ENCODE results near the gene MGARP. TPM values are rescaled to one million over a fixed set of nuclear protein-coding genes. Genes with fewer than 3 reads are reported as not detected.

MGARP gene
- total and polyA plus RNA-seq, 2 donors (not counting 1 experiment from before 2014, with no cell fraction given) = 15.2 to 18.2 TPM

DNA sequence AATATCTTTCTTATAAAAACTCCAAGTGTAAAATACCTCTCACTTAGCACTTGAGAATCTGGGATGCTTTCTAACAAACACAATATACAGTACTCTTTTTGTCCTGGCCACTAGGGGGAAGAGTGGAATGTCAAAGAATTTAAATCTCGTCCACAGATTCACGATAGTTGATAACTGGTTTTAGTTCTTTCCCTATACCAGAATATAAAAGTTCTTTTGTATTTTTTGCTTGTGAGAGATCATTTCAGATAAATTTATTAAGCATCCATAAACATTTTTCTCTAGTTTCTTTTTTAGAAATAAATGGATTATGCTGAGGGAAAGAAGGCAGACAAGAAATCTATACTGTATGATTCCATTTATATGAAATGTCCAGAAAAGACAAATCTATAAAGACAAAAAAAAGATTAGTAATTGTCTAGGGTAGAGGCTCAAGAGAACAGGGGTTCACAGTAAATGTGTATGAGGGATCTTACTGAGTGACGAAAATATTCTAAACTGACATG, 50.4 kb downstream of the MGARP start:
- H3K27ac ChIP-seq (ENCODE audit: insufficient read depth, low read length) = no peak overlapping the region
- H3K4me1 ChIP-seq (ENCODE audit: control insufficient read depth, extremely low read depth, insufficient read depth, low read length) = no peaks in the 10 kb centered on the region
- H2AFZ ChIP-seq (ENCODE audit: low read length) = no peak overlapping the region
- H3K9ac ChIP-seq (ENCODE audit: insufficient read depth, low read length) = no peak overlapping the region
- H3K4me2 ChIP-seq (ENCODE audit: extremely low read depth, insufficient read depth, low read length) = no peak overlapping the region
- no peaks in the 10 kb centered on the region for H3K9me3 ChIP-seq (ENCODE audit: control insufficient read depth, insufficient read depth, low read depth, low read length)
- H3K4me3 ChIP-seq (replicated peaks in 1 of 4; ENCODE audit: control extremely low read depth in 1 of 4, insufficient read depth in 1 of 4, low read depth in 3 of 4, low read length in 4 of 4) = no peak overlapping the region
- no peaks in the 10 kb centered on the region for H3K79me2 ChIP-seq (ENCODE audit: control insufficient read depth, insufficient read depth, low read length)
- DNase-seq (ENCODE audit: low read depth in 2 of 2) = peak; percentile 43 to 81
- no peaks in the 10 kb centered on the region for H3K36me3 ChIP-seq (ENCODE audit: control insufficient read depth, insufficient read depth, low read length)
- no peaks in the 10 kb centered on the region for H3K27me3 ChIP-seq (ENCODE audit: control insufficient read depth, insufficient read depth, low read length)
- TF ChIP-seq, protein P1, sequence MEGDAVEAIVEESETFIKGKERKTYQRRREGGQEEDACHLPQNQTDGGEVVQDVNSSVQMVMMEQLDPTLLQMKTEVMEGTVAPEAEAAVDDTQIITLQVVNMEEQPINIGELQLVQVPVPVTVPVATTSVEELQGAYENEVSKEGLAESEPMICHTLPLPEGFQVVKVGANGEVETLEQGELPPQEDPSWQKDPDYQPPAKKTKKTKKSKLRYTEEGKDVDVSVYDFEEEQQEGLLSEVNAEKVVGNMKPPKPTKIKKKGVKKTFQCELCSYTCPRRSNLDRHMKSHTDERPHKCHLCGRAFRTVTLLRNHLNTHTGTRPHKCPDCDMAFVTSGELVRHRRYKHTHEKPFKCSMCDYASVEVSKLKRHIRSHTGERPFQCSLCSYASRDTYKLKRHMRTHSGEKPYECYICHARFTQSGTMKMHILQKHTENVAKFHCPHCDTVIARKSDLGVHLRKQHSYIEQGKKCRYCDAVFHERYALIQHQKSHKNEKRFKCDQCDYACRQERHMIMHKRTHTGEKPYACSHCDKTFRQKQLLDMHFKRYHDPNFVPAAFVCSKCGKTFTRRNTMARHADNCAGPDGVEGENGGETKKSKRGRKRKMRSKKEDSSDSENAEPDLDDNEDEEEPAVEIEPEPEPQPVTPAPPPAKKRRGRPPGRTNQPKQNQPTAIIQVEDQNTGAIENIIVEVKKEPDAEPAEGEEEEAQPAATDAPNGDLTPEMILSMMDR (conservative IDR thresholded peaks at IDR 0.05 in 1 of 2, IDR thresholded peaks at IDR 0.05 in 1 of 2; ENCODE audit: low read depth in 1 of 2, low read length in 2 of 2) = peak; percentile 58 to 72
- no peak for TF ChIP-seq EZH2 (IDR thresholded peaks at IDR 0.05; ENCODE audit: low read length, missing control alignments)
- no peaks in the 10 kb centered on the region for H4K20me1 ChIP-seq (ENCODE audit: control insufficient read depth, extremely low read depth, insufficient read depth, low read length)

DNA sequence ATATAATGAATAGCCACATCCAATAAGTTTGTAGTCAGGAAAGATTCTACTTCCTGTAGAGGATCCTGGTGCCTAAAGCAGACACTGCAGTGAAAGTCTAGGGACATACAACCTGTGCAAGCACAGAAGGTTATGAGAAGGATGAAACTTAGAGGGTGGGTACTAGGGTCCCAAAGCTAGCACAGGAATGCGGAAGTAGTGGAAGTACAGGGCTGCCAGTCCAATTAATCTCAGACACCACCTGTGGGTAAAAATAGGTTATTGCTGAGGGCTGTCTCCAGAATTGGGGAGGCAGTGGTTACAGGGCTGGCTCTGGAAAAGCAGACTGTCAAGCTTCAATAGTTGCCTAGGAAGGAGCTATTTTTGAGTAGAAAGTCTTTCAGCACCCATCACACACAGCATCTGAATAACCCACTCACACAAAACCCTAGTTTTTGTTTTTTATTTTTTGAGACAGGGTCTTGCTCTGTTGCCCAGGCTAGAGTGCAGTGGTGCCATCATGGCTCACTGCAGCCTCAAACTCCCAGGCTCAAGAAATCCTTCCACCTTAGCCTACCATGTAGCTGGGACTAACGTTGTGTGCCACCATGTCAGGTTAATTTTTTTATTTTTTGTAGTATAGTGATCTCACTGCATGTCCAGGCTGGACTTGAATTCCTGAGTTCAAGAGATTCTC, 52.2 kb downstream of the MGARP start:
- Histone ChIP-seq H3K27ac (ENCODE audit: insufficient read depth, low read length) (no peak overlapping the region), H3K36me3 (ENCODE audit: control insufficient read depth, insufficient read depth, low read length) (no peaks in the 10 kb centered on the region), H2AFZ (ENCODE audit: low read length) (no peak overlapping the region), H3K4me3 (replicated peaks in 1 of 4; ENCODE audit: control extremely low read depth in 1 of 4, insufficient read depth in 1 of 4, low read depth in 3 of 4, low read length in 4 of 4) (no peak overlapping the region), H4K20me1 (ENCODE audit: control insufficient read depth, extremely low read depth, insufficient read depth, low read length) (no peaks in the 10 kb centered on the region), H3K27me3 (ENCODE audit: control insufficient read depth, insufficient read depth, low read length) (no peaks in the 10 kb centered on the region), H3K9me3 (ENCODE audit: control insufficient read depth, insufficient read depth, low read depth, low read length) (no peaks in the 10 kb centered on the region), H3K79me2 (ENCODE audit: control insufficient read depth, insufficient read depth, low read length) (no peaks in the 10 kb centered on the region), H3K9ac (ENCODE audit: insufficient read depth, low read length) (no peak overlapping the region), H3K4me2 (ENCODE audit: extremely low read depth, insufficient read depth, low read length) (no peak overlapping the region), H3K4me1 (ENCODE audit: control insufficient read depth, extremely low read depth, insufficient read depth, low read length) (no peaks in the 10 kb centered on the region)
- TF ChIP-seq, protein P1 (conservative IDR thresholded peaks at IDR 0.05 in 1 of 2, IDR thresholded peaks at IDR 0.05 in 1 of 2; ENCODE audit: low read depth in 1 of 2, low read length in 2 of 2) = peak in 1 of 2 donors; percentile 9
- no peak for TF ChIP-seq EZH2 (IDR thresholded peaks at IDR 0.05; ENCODE audit: low read length, missing control alignments)
- no peak for DNase-seq (ENCODE audit: low read depth in 2 of 2)

DNA sequence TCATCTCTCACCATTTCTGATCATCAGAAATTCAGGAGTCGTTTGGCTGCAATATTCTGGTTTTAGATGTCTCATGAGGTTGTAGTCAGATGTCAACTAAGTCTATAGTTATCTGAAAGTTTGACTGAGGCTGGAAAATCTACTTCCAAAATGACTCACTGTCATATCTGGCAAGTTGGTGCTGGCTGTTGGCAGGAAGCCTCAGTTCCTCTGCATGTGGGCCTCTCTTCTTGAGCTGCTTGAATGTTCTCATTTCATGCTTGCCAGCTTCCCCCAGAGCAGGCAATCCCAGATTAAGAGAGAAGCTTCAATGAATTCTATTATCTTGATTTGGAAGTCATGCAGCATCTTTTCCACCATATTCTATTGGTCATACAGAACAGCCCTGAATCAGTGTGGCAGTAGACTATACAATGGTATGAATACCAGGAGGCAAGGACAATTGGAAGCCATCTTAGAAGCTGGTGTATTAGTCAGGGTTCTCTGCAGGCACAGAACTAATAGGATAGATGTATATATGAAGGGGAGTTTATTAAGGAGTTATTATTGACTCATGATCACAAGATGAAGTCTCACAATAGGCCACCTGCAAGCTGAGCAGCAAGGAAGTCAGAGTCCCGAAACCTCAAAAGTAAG, 56.2 kb downstream of the MGARP start:
- Histone ChIP-seq H3K4me1 (ENCODE audit: control insufficient read depth, extremely low read depth, insufficient read depth, low read length) (no peaks in the 10 kb centered on the region), H3K9me3 (ENCODE audit: control insufficient read depth, insufficient read depth, low read depth, low read length) (no peaks in the 10 kb centered on the region), H3K4me3 (replicated peaks in 1 of 4; ENCODE audit: control extremely low read depth in 1 of 4, insufficient read depth in 1 of 4, low read depth in 3 of 4, low read length in 4 of 4) (no peak overlapping the region), H4K20me1 (ENCODE audit: control insufficient read depth, extremely low read depth, insufficient read depth, low read length) (no peaks in the 10 kb centered on the region), H3K27ac (ENCODE audit: insufficient read depth, low read length) (no peak overlapping the region), H3K36me3 (ENCODE audit: control insufficient read depth, insufficient read depth, low read length) (no peaks in the 10 kb centered on the region), H3K9ac (ENCODE audit: insufficient read depth, low read length) (no peak overlapping the region), H3K4me2 (ENCODE audit: extremely low read depth, insufficient read depth, low read length) (no peak overlapping the region), H2AFZ (ENCODE audit: low read length) (no peak overlapping the region), H3K79me2 (ENCODE audit: control insufficient read depth, insufficient read depth, low read length) (no peaks in the 10 kb centered on the region), H3K27me3 (ENCODE audit: control insufficient read depth, insufficient read depth, low read length) (no peaks in the 10 kb centered on the region)
- TF ChIP-seq, protein P1 (conservative IDR thresholded peaks at IDR 0.05 in 1 of 2, IDR thresholded peaks at IDR 0.05 in 1 of 2; ENCODE audit: low read depth in 1 of 2, low read length in 2 of 2) = no peak
- no peak for TF ChIP-seq EZH2 (IDR thresholded peaks at IDR 0.05; ENCODE audit: low read length, missing control alignments)
- DNase-seq (ENCODE audit: low read depth in 2 of 2) = peak; percentile 79 to 80

All from fibroblast of lung (primary cell).